ENCODE results near the gene SLC5A1.

The SLC5A1 gene

DNA sequence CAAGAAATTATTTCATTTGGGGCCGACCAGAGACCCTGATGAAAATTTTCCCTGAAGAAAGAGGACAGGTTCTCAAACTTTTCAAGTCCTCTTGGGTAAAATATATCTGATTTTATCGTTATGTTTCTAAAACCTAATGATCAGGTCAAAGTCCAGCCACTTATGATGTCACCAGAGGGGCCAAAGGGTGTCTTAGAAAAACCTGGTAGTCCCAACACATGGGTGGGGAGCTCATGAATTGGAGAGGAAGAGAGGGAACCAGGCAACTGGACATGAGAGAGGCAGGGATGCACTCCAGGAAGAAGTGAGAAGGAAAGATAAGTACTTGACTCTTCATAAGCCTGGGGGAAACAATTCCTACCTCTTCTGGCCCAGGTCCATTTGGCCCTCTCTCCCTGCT, 9.2 kb downstream of the SLC5A1 start:
- no peak for DNase-seq

DNA sequence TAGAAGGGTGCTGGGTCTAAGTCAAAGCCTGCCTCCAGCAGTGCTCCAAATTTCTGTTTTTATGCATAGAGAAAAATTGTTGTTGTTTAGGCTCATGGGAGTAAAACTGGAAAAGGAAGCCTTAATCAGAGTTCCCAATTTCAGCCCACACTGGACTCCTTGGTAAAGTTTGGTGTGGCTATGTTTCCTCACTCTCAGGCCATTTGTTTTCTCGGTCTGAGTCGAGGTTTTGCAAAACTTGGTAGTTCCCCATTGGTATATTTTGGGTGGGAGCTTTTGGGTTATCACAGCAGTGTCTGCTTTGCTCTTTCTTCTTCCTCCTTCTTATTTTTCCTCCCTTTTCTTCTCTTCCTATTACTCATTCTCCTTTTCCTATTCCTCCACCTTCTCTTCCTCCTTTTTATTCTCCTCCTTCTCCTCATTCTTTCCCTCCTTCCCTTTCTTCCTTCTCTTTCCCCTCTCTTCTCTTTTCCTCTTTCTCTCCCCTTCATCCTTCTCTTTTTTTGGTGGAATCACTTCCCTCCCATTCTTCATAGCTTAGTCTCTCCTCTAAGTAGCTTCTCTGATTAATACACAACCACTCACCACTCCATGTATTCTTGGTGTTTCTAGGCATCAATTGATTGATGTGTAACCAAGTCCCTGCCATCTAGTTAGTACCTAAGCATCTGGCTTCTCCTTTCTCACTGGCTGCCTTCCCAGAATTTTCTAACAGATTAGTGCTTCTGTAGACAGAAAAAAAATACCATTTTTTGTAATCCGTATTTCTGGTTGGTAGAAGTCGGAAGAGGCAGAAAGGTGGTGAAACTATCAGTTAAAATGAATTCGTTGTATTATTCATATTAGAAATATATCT, 10.1 kb downstream of the SLC5A1 start:
- DNase-seq, result no peak

DNA sequence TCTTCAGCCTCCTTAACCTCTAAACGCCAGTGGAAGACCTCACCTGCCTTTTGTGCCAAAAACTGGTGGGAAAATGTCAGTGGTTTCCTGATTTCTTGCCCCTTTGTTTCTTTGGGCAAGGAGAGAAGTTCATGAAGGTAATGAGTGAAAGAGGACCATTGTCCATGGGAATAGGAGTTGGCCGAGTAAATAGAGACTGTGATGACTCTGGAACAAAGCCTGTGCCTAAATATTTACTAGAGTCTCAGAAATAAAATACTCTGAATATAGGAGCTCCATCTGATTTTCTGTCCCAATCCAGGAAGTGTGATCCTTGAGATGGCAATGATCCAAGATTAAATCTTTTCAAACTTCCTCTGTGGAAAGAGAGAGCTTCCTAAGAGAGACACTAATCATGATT, 12.0 kb downstream of the SLC5A1 start:
- no peak for DNase-seq

DNA sequence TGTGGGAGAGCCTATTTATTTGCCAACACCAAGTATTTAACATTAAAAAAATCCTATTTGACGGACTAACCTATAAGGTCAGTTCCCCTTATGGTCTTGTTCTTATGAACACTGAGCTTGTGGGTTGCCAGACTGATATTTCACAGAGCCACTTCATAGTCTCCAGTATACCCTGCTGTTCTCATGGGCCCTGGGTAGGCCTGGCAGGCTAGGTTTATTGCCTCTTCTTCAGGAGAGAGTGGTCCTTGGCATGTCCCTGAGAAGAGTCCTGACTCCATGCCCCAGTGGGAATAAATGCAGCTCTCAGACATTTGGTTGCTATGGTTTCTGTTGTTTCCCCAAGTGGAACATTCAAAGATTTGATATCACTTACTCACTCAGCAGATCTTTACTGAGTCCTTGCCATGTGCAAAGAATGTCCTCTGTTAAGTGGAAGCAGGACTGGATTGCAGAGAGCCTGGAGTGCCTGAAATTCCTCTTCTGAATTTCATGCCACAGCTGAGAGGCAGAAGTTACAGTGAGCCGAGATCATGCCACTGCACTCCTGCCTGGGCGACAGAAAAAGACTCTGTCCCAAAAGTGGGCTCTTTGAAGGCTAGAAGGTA, 15.7 kb downstream of the SLC5A1 start:
- DNase-seq, result no peak

DNA sequence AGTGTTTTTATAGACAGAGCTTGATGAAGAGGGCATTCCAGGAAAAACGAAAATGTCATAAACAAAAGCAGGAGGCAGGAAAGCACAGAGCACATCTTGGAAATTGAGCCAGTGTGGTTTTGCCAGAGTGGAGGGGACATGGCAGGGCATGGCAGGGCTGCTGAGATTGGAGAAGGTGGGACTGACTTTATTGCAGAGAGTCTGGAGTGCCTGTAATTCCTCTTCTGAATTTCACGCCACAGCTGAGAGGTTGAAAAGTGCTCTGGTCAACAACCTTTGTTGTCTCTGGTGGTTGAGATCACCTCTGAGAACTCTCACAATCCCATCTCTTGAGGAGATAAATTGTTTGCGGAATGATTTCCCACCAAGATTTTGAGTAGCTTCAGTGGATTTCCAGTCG, 16.4 kb downstream of the SLC5A1 start:
- DNase-seq, result no peak

DNA sequence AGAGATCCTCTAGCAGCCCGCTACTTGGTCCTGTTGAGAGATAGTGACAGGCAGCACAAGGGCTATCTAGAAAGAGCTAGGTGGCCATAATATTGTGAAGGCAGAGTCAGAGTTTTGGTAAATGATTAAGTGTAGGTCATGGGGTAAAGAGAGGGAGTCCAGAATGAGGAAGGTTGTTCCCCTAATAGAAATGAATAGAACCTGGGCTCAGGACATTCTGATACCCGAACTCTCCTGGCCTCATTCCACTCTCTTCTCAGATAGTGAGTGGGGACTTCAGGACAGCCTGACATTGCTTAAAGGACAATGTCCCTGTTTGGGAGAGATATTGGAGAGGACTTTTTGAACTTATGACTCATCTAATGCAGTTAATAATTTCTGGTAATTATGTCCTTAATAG, 20.6 kb downstream of the SLC5A1 start:
- no peak for DNase-seq

DNA sequence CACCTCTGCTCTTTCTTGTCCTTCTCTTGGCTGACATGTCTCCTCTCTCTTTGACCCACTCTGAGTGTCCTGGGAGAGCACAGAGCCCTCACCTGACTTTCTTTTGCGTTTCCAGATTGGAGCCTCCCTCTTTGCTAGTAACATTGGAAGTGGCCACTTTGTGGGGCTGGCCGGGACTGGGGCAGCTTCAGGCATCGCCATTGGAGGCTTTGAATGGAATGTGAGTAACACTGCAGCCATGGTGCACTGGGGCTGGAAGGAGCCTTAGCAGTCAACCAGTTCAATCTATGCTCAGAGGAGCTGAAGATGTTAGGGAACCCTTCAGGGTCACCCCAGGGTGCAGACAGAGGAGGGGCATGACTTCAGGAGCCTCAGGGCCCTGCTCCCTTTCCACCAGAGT, 23.8 kb downstream of the SLC5A1 start:
- no peak for DNase-seq

DNA sequence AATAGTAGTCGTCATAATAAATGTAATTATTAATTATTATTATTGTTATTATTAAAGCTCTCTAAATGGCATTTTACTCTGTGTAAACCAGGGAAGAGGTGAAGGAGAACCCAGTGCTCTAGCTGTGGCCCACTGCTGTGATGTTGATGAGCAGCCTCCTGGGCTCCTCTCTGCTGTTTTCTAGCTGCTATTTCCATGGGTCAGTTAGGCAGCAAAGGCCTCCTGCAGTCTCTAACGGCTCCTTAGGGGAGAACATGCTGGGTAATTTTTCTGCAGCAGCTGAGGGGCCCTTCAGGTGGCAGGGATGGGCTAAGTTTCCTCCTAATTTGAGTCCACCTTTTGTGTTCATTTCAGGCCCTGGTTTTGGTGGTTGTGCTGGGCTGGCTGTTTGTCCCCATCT, 24.6 kb downstream of the SLC5A1 start:
- no peak for DNase-seq

DNA sequence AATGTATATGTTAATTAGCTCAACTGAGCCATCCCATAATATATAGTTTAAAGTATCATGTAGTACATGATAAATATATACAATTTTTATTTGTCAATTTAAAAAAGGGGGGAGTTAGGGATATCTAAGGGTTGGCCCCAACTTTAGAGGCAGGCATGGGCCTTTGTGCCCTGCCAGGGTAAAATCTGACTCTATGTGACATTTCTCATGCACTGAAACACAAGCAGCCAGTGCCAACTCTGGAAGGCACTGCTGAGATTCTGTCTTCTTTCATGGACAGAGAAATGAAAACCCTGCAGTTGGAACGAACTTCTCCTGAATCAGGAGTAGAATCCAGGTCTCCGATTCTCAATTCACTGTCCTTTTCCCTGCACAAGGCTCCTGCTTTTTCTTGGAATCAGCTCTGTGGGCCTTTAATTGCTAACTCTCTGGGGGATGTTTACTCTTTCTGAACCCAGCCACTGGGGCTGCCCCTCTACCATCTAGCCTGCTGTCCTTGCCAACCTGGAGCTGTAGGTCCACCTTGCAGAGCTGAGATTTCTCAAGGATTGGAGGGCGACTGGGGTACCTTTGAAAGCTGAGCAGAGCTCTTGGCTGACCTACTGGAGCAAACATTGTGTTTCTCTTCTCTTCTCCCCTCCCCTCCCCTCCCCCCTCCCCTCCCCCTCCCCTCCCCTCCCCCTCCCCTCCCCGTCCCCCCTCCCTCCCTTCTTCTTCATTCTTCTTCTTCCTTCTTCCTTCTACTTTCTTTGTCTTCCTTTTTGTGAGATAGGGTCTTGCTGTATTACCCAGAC, 26.7 kb downstream of the SLC5A1 start:
- DNase-seq, result no peak

DNA sequence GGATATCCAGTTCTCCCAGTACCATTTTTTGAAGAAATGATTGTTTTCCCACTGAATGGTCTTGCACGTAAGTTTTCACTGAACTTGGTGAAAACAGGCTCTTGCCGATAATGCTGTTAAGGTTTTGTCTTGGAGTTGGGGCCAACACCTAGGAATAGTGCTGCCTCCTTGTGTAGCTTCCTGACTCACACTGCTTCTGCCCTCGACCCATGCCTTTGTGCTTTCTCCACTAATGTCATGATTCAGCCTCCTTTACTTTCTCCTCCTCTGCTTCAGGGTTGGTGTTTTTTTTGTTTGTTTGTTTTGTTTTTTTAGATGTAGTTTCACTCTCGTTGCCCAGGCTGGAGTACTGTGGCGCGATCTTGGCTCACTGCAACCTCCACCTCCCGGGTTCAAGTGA, 30.2 kb downstream of the SLC5A1 start:
- DNase-seq, result no peak

DNA sequence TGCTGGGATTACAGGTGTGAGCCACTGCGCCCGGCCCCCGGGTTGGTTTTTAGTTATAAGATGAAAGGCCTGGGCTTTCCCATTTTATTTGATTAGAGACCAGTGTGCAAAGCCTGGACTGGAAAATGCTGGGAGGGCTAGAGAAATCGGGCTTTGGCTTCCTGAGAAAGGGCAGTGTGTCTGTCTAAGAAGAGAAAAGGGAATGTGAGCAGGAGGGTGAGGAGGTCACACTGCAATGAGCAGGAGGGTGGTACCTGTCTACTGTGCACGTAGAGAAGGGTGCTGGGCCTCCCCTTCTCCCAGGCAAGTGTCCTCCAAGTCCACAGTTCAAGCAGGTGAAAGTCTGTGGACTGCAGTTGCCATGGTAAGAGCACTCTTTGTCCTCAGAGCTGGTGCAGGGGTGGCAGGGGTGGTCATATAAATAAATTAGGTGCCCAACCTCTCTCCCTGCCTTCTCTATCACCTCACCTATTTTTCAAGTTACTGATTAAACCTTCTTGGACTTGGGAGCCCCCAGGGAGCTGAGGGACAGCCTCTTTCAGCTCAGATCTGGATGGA, 30.8 kb downstream of the SLC5A1 start:
- DNase-seq, result no peak

DNA sequence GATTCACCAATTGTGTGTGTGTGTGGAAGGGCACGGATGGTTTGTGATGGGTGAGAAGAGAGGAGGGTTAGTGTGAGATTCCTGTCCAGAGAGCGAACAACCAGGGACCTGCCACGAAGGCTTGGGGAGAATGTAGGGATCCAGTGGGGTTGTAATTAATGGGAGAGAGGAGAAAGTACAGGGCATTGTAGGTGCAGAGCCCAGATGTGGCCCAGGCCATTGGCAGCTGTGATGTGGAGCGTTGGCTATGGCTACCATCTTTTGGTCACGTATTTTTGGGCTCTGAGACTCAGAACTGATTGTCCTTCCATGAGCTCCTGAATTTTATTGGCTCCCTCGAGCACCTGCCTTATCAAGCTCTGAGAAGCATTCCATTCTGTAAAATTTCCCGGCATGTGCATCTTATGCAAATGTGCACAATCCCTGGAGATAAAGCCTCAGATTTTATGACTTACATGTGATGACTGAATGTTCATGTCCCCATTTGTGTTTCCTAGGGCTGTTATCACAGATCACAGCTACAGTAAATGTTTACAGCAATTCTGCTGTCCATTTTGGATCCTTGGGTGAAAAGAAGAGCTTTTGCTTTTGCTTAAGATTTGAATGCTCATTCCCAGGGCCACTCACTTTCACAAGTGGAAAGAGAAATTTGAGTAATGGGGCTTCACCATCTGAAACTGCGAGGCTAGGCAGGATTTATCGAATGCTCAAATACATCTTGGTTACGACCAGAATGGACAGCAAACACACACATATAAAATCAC, 33.1 kb downstream of the SLC5A1 start:
- no peak for DNase-seq

DNA sequence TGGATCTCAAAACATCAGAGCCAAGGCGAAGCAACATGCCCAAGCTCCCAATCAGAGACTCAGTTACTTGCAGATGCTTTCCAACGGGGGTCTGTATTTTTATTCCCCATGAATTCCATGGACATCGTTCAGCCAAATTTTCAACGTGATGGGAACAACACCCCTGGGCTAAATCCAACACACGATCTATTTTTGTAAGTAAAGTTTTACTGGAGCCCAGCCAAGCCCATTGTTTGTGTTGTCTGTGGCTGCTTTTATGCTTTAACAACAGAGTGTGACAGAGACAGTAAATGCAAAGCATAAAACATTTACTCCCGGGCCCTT, 33.7 kb downstream of the SLC5A1 start:
- no peak for DNase-seq

DNA sequence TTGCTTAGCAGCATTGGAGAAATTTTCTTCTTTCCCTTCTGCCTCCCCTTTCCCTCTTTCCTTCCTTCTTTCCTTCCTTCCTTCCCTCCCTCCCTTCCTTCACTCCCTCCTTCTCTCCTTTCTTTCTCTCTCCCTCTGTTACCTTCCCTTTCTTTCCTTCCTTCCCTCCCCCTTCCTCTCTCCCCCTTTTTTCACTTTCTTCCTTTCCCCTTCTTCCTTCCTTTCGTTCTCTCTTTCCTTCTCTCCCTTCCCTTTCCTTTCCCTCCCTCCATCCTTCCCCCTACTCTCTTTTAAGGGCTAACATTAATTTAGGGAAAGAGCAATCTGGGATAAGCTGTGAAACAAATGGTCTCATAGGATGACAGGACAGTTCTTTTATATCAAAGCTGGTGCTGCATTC, 34.1 kb downstream of the SLC5A1 start:
- DNase-seq, result no peak

DNA sequence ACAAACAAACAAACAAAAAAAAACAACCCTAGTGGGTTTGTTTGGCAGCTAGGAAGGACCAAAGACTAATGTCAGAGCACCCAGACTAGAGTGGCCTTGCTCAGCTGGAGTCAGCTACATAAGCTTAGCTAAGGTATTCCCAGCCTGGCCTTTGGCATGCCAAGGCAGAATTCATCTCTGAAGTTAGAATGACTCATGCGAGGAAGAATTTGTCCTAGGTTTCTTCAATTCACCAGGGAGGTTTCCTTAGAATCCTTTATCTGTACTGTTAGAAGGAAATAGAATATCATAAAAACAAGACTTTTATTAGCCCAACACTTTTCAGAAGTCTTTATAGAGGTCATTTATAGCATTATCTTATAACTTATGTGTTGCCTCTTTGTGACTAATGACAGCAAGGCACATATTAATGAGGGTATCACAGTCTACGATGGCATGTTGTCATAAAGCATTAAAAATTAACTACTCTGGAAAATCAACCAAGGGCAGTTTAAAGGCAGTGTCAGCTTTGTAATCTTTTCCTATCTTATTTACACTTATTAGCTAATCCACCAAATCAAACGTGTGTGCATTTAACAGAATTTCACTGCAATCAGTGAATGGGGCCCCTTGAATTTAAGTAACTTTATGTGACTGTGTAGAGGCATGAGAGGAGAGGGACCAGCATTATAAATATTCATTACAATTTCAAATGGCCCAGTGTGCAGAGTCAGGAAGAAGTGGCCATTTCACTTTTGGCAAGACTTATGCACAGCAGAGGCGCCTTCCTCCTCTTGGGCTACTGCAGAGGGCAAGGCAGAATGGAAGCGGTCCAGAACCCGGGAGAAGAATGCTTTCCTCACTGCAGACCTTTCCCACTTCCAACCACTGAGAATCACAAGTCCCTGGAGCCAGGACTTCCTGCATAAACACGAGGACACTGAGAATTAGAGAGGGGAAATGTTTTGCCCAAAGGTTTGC, 36.3 kb downstream of the SLC5A1 start:
- DNase-seq, result no peak

DNA sequence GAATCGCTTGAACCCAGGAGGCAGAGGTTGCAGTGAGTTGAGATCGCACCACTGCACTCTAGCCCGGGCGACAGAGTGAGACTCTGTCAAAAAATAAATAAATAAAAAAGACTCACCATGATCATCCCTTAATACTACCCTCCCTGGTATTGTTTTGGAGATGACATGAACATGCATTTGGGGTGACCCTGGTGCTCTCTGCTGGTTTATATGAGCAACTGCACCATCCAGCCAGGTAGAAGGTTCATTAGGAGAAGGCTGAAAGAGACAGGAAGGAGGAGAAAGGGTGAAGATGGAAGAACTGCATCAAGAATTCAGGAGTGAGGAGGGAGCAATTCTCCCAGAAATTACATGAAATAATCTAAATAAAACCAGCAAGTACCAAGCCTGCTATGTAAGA, 37.8 kb downstream of the SLC5A1 start:
- DNase-seq, result no peak

DNA sequence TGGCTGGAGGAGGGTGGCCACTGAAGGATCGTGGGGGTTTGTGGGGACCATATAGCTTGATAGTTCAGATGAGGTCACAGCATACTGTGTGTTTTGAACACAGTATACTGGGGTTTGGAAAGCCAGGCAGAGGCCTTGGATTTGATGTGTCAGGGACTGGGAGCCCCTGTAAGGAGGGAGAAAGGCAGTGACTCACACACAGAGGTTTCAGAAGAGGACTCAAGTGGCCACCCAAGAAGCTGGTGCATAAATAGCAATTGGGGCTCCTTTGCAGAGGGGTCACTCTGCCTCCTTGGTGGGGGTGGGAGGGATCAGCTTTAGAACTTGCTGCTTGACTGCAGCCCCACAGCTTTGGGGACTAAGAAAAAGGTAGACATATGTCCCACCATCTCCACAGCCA, 39.3 kb downstream of the SLC5A1 start:
- DNase-seq, result no peak

DNA sequence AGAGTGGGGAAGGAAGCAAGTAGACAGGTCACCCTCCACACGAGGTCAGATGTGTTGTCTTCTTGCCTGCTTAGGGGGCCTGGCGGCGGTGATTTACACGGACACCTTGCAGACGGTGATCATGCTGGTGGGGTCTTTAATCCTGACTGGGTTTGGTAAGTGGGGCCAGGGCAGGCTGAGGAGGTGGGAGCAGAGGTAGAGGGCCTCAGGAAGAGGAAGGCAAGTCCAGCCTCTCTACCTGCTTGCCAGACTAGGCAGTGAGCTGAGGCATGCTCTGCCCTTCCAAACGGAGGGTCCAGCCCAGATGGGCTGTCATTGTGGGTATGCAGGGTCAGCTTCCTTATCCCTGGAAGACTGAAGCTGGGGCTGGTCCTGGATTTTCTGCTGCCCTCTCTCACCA, 39.9 kb downstream of the SLC5A1 start:
- no peak for DNase-seq

DNA sequence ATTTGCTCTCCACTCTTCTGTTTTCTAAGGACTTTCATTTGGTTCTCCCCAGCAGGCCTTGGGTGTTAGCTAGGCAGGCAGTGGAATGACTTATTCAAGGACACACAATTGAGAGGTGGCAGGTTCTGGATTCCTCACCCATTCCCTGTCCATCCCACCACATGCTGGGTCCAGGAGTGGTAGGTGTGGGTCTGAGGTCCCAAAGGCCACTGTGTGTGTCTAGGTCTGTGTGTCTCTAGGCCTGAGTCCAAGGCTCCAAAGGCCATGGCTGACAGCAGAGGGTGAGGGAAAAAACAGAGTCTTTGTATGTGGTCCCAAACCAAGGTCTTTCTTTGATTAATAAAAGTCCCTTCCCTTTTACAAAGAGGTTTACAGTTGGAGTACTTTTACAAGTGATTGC, 40.8 kb downstream of the SLC5A1 start:
- DNase-seq, result no peak

DNA sequence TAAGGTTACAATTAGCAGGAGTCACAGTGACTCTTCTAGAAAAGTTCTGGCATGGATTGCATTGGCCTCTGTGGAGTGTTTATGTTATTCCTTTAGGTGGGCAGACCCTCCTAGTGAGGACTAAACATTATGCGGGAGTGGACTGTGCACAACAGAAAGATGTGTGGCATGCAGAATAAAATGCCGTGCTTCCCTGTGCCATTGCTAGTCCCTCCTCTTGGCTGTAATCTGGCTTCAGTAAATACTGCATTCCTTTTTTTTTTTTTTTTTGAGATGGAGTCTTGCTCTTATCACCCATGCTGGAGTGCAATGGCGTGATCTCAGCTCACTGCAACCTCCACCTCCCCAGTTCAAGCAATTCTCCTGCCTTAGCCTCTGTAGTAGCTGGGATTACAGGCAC, 45.0 kb downstream of the SLC5A1 start:
- DNase-seq, result no peak

DNA sequence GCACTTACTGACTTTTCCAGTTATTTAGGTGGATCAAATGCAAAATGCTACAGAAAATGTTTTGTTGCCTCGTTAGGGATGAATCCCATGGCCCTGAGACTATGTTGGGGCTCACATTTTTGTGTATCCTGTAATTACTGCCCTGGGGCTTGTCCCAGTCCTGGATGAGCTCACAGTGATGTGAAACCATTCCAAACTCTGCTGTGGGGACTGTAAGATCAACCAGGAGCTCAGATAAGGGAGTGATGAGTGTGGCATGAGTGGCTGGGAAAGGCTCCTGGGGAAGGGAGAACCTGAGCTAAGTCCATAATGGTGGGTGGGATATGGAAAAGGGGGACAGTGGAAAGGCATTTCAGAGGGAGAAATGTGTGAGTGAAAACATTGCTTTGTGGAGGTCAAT, 54.0 kb downstream of the SLC5A1 start:
- no peak for DNase-seq
